GM19438 (cell line): ENCODE results near the gene CCDC54.
"Not testable (repeated sequence)": the region's sequence is repeated elsewhere in the genome, so short reads cannot be mapped to it uniquely, and the experiment has no call there.

Source experiments
- ATAC-seq: cut with Tn5 transposase; IDR thresholded peaks from one replicate; pipeline ENCODE4 v1.9.1; 2021; ENCODE audit warnings: low read depth; ENCODE audit not compliant: unreplicated experiment

The CCDC54 gene

DNA sequence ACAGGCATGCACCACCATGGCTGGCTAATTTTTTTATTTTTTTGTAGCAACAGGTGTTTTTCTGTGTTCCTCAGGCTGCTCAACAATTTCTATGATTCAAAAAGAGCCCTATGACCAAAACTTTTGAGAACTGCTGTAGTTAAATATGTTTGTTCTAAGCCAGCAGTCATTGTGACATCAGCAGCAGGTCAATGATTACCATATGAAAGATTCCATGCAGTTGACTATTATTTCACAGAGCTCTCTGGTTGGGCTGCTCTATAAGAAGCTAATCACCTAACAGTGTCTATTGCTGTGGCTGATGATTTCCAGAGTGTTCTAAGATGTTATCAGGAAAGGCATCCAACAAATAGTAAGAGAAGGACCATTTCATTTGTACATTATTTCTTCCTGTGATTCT lies at the start of gene CCDC54:
CCDC54 (plus strand) TSS at position 289 of the 400 bp plus-strand sequence. CDS start 149 bp downstream, outside the sequence.
- no peak for ATAC-seq

DNA sequence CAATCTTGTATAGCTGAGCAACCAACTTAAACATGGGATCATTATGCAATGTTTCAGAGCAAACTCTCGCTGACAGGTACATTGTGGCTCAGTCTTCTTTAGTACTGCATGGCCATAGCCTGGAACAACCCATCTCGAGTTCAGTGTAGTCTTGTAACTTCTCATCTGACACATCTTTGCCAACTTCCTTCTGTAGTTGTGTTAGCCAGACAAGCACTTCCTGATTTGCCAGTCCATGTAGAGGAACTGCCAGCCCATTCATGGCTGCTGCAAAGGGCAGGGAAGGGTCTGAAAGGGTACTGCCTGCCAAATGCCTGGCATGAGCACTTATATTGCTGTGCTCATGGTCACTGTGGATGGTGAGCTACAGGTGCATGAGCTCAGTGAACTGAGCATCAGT lies 49.2 kb upstream of the CCDC54 start:
- ATAC-seq = no peak

DNA sequence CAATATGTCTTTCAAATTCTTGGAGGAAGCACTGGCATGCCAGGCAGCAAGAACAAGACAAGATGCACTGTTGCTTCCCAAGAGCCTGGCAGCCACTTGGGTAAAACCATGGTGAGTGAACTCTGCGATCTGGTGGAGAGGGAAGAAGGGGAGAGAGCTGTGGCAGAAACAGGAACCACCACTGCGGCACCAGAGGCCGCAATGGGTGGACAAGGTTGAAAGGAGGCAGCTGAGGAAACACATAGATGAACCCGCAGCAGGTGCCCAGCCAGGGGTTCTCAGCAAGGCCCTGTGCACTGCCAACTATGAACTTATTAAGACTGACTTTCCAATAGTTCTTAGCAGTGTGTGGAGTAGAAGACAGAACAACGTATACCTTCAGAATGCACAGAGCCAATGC lies 48.2 kb upstream of the CCDC54 start:
- ATAC-seq = no peak

DNA sequence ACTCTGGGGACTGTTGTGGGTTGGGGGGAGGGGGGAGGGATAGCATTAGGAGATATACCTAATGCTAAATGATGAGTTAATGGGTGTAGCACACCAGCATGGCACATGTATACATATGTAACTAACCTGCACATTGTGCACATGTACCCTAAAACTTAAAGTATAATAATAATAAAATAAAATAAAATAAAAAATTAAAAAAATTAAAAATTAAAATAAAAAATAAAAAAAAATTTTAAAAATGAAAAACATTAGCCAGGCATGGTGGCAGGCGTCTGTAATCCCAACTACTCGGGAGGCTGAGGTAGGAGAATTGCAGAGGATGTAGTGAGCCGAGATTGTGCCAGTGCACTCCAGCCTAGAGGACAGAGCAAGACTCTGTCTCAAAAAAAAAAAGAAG lies 37.5 kb upstream of the CCDC54 start:
- not testable (repeated sequence) for ATAC-seq

GRCh38 chr3:107344722-107345121 lies 32.5 kb upstream of the CCDC54 start:
- no peak for ATAC-seq

DNA sequence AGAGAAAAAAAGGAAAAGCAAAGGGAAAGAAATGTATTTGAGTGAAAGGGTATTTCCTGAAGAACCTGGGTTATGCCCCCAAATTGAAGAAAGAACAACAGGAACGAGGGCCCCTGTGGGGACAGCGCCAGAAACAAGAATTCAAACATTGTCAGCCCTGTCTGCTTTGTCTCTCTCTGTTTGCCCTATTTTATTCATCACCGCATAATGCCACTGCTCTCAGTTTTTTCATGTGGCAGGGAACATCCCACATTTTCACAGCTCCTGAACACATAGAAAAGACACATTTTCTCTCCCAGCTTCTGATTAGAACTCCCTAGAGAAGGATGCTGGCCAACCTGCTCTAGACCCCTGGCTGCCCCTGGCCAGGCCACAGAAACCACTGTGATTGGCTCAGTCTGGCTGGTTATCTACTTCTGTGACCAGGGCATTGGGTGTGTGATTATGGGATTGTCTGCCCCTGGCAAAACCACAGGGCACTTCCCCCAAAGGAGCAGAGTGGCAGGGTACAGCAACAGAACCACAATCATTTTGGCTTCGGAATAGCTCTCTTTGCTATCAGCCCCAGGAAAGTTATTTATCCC lies 31.3 kb upstream of the CCDC54 start:
- ATAC-seq = no peak

DNA sequence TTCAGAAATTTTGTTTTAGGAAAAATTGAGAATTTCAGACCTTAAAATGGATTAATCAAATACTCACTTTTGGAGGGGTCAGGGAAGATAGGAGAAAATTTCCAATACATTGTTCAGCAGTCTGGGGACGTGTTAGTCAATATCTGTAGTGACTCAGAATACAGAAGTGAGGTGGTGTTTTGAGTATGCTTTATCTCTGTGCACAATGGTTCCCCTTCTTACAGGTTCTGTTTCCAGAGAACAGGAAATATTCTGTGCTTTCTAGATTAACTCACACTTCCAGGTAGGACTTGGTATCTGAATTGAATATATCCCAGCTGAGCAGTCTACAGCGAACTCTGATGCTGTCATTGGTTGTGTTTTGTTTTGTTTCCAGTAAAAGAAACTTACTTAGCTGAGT lies 30.7 kb upstream of the CCDC54 start:
- ATAC-seq = no peak

DNA sequence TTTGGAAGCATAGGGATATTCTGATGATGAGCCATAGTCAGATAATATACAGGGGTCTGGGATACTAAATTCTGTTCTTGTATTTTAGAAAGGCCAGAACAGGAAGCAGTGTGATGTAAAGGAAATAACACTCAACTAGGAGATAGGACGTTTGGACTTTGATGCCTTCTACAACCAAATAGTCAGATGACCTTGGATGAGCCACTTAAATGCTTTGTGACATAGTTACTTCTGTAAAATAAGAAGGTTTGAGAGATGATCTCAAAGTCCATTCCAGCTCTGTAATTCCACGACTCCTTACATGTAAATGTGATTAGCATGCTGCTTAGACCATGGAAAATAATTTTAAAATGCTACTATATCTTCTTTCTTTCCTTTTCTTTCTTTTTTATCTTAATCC lies 29.5 kb upstream of the CCDC54 start:
- no peak for ATAC-seq

DNA sequence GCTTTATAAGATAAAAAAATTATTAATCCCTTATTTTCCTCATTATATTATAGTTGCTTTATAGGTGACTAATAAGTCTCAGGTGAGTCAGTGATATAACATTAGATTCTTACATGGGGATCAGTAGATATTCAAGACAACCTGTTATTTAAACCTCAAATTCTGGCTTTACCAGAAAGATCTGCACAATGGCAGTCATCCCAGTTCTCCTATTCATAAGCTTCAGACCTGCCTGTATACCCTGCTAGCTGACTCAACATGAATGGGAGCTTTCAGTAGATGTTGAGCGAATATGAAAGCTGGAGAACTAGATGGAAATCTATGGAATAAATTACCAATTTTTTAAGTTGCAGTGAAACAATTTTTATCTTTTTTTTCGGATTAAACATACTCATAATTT lies 20.5 kb upstream of the CCDC54 start:
- no peak for ATAC-seq

DNA sequence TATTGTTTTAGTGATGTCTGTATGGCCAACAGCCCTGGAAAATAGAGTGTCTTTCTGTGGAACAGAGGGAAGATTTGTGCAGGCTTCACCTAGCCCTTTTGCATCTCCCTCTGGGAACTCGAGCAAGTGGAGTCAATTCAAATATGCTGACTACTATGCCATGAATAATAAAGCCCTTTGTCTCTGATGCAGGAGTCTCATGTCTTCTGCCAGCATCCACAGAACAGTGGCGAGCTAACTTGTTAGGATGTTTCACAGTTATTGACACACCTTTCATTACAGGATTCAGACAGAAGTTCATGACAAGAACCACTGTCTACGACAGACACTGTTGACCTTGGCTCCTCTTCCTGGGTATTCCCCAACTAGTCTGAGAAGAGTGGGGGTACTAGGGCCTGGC lies 15.6 kb upstream of the CCDC54 start:
- no peak for ATAC-seq

DNA sequence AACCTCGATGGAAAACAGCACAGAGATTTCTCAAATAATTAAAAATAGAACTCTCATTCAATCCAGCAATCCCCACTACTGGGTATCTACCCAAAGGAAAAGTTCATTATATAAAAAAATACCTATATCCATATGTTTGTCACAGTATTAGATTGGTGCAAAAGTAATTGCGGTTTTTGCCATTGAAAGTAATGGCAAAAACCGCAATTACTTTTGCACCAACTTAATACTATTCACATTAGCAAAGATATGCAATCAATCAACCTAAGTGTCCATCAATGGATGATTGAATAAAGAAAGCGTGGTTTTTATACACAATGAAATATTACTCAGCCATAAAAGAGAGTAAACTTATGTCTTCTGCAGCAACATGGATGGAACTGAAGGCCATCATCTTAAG lies 12.2 kb upstream of the CCDC54 start:
- no peak for ATAC-seq

- ATAC-seq = no peak
These were observed 10.5 kb upstream of the CCDC54 start for GRCh38 chr3:107366766-107367165.

- no peak for ATAC-seq
These were observed 9.9 kb upstream of the CCDC54 start for GRCh38 chr3:107367353-107367752.

GRCh38 chr3:107368654-107369398 lies 8.4 kb upstream of the CCDC54 start:
- ATAC-seq = no peak

DNA sequence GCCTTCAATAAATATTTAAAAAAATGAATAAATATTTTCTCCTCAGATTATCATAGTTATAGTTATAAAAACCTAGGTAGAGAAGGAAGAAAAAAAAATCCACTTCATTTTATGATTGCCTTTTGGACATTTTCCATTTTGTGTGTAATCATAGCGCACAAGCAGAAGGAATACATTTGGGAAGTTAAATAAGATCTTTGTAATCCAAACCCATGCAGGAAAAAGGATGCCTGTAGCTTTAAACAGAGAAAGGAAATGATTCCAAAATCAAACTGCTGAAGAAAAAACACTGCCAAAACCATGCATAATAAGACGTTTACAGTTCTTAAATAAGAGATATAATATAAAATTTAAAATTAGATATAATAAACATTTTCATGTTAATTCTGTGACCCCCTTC lies 7.4 kb upstream of the CCDC54 start:
- ATAC-seq = no peak

DNA sequence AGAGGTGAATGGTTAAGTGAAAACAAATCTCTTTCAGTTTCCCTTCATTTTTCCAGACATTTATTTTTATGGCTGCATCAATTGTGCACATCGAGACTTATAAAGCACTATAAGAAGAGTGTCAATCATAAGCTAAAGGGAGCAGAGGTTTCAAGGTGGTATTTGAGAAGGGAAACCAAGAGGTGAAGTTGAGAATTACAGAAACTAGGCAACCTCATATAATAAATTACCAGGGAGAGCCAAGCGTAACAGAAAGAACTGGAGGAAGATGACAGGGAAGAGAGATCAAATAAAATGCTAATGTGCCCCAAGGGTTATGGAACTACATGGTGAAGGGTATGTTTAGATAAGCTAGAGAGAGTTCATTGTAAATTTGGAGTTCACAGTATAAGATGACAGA lies 6.3 kb upstream of the CCDC54 start:
- peak; percentile 68 for ATAC-seq

GRCh38 chr3:107372506-107372905 lies 4.7 kb upstream of the CCDC54 start:
- ATAC-seq = no peak

- no peak for ATAC-seq
These were observed 3.3 kb upstream of the CCDC54 start for GRCh38 chr3:107373896-107374295.

GRCh38 chr3:107375682-107376081 lies 1.6 kb upstream of the CCDC54 start:
- no peak for ATAC-seq

DNA sequence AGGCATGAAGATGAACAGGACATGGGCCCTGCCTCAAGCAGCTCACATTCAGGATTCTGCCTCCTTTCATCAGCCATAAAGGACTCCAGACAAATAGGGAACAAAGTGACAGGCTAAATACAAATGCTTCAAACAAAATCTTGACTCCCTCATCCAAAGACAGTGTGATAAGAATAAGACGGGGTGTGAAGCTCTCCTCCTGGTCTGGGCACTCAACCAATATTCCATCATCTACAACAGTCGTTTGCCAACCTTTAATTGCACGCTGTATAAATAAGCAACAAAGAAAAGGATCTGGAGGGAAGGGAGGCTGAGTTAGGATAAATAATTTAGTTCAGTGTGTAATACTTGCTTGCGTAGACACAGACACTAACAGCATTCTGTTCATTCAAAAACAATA lies 5.4 kb downstream of the CCDC54 start:
- no peak for ATAC-seq

- no peak for ATAC-seq
These were observed 7.2 kb downstream of the CCDC54 start for GRCh38 chr3:107384428-107384827.

DNA sequence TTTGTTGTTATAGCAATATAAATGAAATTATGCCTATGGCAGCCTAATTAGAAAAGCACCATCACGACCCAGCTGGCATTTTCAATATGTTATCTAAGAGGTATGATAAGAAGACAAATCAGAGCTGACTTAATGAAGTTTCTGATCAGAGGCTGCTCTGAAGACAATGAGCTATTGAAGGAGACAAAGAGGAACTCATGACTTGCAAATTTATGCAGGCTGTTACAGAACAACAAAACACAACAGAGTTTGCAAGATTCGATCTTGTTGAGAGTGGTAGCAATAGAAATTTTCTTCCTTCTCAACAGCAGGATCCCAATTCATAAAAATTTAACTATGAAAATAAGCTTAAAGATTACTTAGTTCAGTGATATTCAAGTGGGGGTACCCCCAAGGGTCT lies 7.7 kb downstream of the CCDC54 start:
- ATAC-seq = no peak
